DND-41 (cell line): Measurements from ENCODE around the gene IGF2BP2.

Experiments used
- CTCF ChIP-seq: IDR thresholded peaks from 2 replicates; pipeline ENCODE4 v1.5.1; 2012; ENCODE audit warnings: borderline replicate concordance, low read length, moderate library complexity, mild to moderate bottlenecking; ENCODE audit not compliant: poor library complexity, severe bottlenecking; ENCODE audit errors: extremely low read depth
- EZH2 ChIP-seq: IDR thresholded peaks from 3 replicates; pipeline ENCODE4 v1.6.1; 2012; ENCODE audit warnings: borderline replicate concordance, low read depth, mild to moderate bottlenecking, moderate library complexity, low read length, inconsistent platforms; ENCODE audit not compliant: severe bottlenecking

- TF ChIP-seq CTCF (no peak), EZH2 (no peak)
Observed at GRCh38 chr3:185813205-185813604, 11.6 kb downstream of the IGF2BP2 start.
